Heart left ventricle (tissue), 13 donors: ENCODE results near the gene VSIG10L2.

Experiments
- CTCF ChIP-seq, 12 donors: fragments of 200-600 bp; sonication (generic) in 4 of 12; IDR thresholded peaks; one replicate each; pipeline versions ENCODE4 v1.5.0 to v1.8.0; 2018 to 2022; ENCODE audit warnings: antibody characterized with exemption in 12 of 12, mild to moderate bottlenecking in 5 of 12
- POLR2A ChIP-seq, 2 donors: fragments of 450-650 bp; IDR thresholded peaks; one replicate each; pipeline ENCODE4 v1.6.1; 2017; ENCODE audit warnings: antibody characterized with exemption in 2 of 2, mild to moderate bottlenecking in 2 of 2, moderate library complexity in 2 of 2
- donor health status: ischemic (EF 13 %, LVEDD 7.1; RV severe dilation, severe dysfunction).
- donor health status: DM: no; HTN: yes; CAD: no.
- donor health status: DM: no; HTN: no; CAD: no.
- donor health status: ischemic (EF 25% LVEDD 6.9; RV normal size, moderate dysfunction).
- donor health status: ischemic (EF 25% LVEDD 5.7; RV mildly dilated, moderate dysfunction).
- donor health status: ischemic (EF 35%, LVEDD 5.7; RV mildly dilated, moderate dysfunction).
- donor health status: nonischemic (EF 11% LVEDD 7.7; RV severe dilation, severe dysfunction).
- donor health status: DM: yes; HTN: yes; CAD: no.
- donor health status: PGD.
- donor health status: ischemic (EF 29% LVEDD 5.4; RV normal size, mild dysfunction).
- donor health status: nonischemic (EF 23%, LVEDD 6.1; RV moderate dilation, normal function).

DNA sequence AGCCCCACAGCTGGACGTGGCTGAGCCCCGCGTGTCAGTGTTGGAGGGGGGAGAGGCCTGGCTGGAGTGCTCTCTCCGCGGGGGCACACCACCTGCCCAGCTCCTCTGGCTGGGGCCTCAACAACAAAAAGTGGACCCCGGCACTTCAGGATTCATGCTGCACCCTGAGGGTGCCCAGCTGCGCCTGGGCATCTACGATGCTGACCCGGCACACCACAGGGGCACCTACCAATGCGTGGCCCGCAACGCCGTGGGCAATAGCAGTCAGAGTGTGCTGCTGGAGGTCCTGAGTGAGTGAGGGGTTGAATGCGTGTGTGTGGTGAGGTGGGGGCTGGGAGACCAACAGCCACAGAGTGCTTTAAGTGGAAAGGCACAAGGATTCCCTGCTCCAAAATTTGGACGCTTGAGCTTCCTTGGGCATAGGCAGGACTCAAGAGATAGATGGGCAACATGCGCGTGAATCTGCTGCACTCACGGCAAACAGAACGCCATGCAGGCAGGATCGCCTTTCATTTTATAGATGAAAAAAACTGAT, 7.6 kb downstream of the VSIG10L2 start:
- TF ChIP-seq CTCF (IDR thresholded peaks at IDR 0.05) = no peak
- no peak for TF ChIP-seq POLR2A (IDR thresholded peaks at IDR 0.05)
